ENCODE results near the gene LAMC2.

DNA sequence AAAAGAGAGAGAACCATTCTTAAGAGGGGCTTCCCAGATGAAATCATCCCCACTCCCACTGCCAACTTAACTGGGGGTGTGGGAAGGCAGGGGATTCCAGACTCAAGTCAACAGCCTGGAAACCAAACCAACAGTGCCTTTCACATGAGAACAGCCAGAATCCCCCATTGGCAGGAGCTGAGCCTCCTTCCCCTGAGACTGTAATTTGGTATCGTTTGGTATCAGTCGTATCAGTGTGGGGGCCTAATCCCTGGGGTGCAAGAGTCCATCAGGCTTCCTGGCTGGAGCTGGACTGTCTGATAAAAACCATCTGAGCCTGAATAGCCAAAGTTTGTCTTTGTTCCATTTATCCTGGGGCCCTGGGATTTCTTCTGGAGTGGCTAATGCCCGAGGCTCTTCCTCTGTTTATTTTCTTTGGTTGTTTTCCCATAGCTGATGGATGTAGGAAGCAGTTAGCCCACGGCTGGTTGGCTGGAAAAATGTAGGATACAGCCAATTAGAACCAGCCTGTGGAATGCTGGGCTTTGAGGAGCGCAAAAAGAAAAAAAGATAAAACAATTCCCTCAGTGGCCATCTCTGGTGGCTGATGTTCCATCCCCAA, 84.6 kb downstream of the LAMC2 start:
- TF ChIP-seq CREB1 (IDR thresholded peaks at IDR 0.05; ENCODE audit: low read depth) (no peak), FOXM1 (IDR thresholded peaks at IDR 0.05; ENCODE audit: borderline replicate concordance, low read depth) (no peak), CEBPB (IDR thresholded peaks at IDR 0.05) (no peak), RAD21 (IDR thresholded peaks at IDR 0.05; ENCODE audit: low read depth) (no peak), YY1 (IDR thresholded peaks at IDR 0.05; ENCODE audit: low read depth) (no peak), EGR1 (IDR thresholded peaks at IDR 0.05) (no peak), EP300 (IDR thresholded peaks at IDR 0.05; ENCODE audit: borderline replicate concordance) (no peak), NFIC (IDR thresholded peaks at IDR 0.05) (no peak), TAF1 (IDR thresholded peaks at IDR 0.05; ENCODE audit: low read depth) (no peak)
- TF ChIP-seq, protein P1, sequence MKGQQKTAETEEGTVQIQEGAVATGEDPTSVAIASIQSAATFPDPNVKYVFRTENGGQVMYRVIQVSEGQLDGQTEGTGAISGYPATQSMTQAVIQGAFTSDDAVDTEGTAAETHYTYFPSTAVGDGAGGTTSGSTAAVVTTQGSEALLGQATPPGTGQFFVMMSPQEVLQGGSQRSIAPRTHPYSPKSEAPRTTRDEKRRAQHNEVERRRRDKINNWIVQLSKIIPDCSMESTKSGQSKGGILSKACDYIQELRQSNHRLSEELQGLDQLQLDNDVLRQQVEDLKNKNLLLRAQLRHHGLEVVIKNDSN (IDR thresholded peaks at IDR 0.05), result no peak
- TF ChIP-seq, protein P2, sequence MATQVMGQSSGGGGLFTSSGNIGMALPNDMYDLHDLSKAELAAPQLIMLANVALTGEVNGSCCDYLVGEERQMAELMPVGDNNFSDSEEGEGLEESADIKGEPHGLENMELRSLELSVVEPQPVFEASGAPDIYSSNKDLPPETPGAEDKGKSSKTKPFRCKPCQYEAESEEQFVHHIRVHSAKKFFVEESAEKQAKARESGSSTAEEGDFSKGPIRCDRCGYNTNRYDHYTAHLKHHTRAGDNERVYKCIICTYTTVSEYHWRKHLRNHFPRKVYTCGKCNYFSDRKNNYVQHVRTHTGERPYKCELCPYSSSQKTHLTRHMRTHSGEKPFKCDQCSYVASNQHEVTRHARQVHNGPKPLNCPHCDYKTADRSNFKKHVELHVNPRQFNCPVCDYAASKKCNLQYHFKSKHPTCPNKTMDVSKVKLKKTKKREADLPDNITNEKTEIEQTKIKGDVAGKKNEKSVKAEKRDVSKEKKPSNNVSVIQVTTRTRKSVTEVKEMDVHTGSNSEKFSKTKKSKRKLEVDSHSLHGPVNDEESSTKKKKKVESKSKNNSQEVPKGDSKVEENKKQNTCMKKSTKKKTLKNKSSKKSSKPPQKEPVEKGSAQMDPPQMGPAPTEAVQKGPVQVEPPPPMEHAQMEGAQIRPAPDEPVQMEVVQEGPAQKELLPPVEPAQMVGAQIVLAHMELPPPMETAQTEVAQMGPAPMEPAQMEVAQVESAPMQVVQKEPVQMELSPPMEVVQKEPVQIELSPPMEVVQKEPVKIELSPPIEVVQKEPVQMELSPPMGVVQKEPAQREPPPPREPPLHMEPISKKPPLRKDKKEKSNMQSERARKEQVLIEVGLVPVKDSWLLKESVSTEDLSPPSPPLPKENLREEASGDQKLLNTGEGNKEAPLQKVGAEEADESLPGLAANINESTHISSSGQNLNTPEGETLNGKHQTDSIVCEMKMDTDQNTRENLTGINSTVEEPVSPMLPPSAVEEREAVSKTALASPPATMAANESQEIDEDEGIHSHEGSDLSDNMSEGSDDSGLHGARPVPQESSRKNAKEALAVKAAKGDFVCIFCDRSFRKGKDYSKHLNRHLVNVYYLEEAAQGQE (IDR thresholded peaks at IDR 0.05; ENCODE audit: low read depth), result no peak
- TF ChIP-seq, protein P3, sequence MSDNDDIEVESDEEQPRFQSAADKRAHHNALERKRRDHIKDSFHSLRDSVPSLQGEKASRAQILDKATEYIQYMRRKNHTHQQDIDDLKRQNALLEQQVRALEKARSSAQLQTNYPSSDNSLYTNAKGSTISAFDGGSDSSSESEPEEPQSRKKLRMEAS (IDR thresholded peaks at IDR 0.05), result no peak
